ENCODE data around the gene WDR74.

WDR74 gene

DNA sequence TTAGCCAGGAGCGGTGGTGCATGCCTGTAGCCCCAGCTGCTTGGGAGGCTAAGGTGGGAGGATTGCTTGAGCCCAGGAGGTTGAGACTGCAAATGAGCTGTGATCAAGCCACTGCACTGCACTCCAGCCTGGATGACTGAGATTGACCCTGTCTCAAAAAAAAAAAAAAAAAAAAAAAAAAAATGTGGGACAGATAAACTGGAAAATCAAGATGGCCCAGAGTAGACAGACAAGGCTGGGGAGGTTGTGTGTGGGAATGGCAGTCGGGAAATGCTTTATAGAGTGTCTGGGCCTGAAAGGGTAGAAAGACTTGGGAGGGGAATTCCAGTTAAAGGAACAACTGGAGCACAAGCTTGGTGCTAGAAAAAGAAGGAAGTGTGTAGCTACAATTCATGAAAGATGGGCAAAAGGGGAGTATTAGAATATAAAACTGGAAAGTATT is 18.2 kb upstream of the WDR74 start:
- no peak for TF ChIP-seq CTCF (IDR thresholded peaks at IDR 0.05)
- TF ChIP-seq ZFX (IDR thresholded peaks at IDR 0.05; ENCODE audit: borderline replicate concordance) = no peak
- H3K27ac ChIP-seq = peak overlapping the region; percentile 91

DNA sequence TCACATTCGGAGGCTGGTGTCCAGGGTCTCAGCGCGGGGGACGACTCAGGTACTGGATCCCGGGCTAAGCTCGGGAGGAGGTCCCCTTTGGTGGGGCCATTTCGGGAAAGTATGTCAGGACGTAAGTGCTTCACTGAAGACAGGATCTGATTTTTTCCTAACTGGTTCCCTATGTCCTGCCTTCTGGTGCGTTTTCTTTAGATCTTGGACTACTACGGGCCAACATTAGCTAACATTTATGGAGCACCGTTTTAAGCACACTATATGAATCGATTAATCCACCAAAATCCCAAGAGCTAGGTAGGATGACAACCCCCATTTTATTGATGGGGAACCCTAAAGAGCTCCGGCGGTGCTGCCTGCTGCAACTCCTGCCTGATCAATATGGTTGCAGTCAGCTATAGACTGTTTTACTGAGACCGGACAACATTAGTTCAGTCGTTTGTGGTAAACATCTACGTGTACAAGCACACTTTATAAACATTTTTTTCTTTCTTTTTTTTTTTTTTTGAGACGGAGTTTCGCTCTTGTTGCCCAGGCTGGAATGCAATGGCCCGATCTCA is 17.0 kb upstream of the WDR74 start:
- no peak for TF ChIP-seq ZFX (IDR thresholded peaks at IDR 0.05; ENCODE audit: borderline replicate concordance)
- TF ChIP-seq CTCF (IDR thresholded peaks at IDR 0.05) = no peak
- H3K27ac ChIP-seq = peak overlapping the region; percentile 91

- peak overlapping the region; percentile 91 for H3K27ac ChIP-seq
- no peak for TF ChIP-seq ZFX (IDR thresholded peaks at IDR 0.05; ENCODE audit: borderline replicate concordance)
- no peak for TF ChIP-seq CTCF (IDR thresholded peaks at IDR 0.05)
Measured at GRCh38 chr11:62855571-62856332, 16.4 kb upstream of the WDR74 start.

DNA sequence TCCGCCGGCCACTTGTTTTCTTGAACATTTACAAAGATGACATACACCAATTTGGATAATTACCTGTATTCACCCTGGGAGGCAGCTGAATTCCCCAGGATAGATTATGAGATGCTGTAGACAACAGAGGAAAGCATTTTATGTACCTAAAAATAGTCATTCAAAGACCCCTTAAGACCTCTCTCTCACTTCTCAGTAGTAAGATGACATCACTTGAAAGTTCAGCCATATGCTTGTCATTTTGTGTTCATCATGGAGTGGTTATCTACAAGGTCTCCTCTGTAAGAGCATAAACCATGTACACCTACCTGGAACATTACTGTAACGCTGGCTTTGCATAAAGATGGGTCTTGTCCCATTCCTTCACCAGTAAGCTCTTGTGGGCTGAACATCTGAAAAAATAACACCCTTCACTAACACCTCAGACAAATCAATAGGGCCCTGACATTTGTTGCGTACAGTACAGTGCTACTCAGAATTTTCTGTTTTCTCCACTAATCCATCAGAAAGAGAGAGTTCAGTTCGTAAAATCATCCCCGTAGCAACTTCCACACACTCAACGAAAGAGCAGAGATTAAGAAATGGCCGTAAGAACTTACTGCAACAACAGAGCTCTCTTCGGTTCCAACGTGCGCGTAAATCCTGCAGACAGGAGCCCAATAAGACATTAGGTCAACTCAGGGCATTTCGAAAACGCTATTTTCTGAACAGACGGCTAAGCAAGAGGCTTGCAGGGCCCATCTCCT is 15.6 kb upstream of the WDR74 start:
- TF ChIP-seq ZFX (IDR thresholded peaks at IDR 0.05; ENCODE audit: borderline replicate concordance) (no peak), CTCF (IDR thresholded peaks at IDR 0.05) (no peak)
- H3K27ac ChIP-seq = peak overlapping the region; percentile 91

- H3K27ac ChIP-seq = peak overlapping the region; percentile 91
- no peak for TF ChIP-seq ZFX (IDR thresholded peaks at IDR 0.05; ENCODE audit: borderline replicate concordance)
- no peak for TF ChIP-seq CTCF (IDR thresholded peaks at IDR 0.05)
Measured at GRCh38 chr11:62854013-62854824, 14.8 kb upstream of the WDR74 start.

GRCh38 chr11:62853279-62853965 is 14.0 kb upstream of the WDR74 start:
- TF ChIP-seq ZFX (IDR thresholded peaks at IDR 0.05; ENCODE audit: borderline replicate concordance) = no peak
- TF ChIP-seq CTCF (IDR thresholded peaks at IDR 0.05) = no peak
- H3K27ac ChIP-seq = peak overlapping the region; percentile 91

Measured in 22Rv1 (cell line).